B cell (primary cell): ENCODE data around the gene TMEM150C.

Source experiments
- EZH2 ChIP-seq: IDR thresholded peaks from 2 replicates; pipeline ENCODE4 v1.6.1; 2012; ENCODE audit warnings: borderline replicate concordance, low read depth, mild to moderate bottlenecking, moderate library complexity, low read length; ENCODE audit not compliant: insufficient read depth, poor library complexity, severe bottlenecking
- TF ChIP-seq, protein P1 (sequence below): fragments of 200-600 bp; IDR thresholded peaks from one replicate; pipeline ENCODE4 v1.8.0; 2022; ENCODE audit warnings: antibody characterized with exemption, mild to moderate bottlenecking

DNA sequence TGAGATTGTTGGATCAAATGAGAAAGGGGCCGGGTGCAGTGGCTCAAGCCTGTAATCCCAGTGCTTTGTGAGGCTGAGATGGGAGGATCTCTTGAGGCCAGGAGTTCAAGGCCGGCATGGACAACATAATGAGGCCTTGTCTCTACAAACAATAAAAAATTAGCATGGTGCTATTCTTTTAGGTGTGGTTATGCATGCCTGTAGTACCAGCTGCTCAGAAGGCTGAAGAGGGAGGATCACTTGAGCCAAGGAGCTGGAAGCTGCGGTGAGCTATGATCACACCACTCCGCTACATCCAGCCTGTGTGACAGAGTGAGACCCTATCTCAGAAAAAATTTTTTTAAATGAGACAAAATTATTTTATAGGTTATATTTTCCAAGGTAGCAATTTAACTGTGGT lies 49.7 kb upstream of the TMEM150C start:
- TF ChIP-seq, protein P1, sequence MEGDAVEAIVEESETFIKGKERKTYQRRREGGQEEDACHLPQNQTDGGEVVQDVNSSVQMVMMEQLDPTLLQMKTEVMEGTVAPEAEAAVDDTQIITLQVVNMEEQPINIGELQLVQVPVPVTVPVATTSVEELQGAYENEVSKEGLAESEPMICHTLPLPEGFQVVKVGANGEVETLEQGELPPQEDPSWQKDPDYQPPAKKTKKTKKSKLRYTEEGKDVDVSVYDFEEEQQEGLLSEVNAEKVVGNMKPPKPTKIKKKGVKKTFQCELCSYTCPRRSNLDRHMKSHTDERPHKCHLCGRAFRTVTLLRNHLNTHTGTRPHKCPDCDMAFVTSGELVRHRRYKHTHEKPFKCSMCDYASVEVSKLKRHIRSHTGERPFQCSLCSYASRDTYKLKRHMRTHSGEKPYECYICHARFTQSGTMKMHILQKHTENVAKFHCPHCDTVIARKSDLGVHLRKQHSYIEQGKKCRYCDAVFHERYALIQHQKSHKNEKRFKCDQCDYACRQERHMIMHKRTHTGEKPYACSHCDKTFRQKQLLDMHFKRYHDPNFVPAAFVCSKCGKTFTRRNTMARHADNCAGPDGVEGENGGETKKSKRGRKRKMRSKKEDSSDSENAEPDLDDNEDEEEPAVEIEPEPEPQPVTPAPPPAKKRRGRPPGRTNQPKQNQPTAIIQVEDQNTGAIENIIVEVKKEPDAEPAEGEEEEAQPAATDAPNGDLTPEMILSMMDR, result no peak
- TF ChIP-seq EZH2, result no peak
